K562 (cell line): ENCODE data around the gene CST9L. TPM values are rescaled to one million over a fixed set of nuclear protein-coding genes. Genes with fewer than 3 reads are reported as not detected.

Experiments used
- ATAC-seq: fragments of 200-7000 bp; cut with Tn5 transposase; 3 replicates; pipeline ENCODE4 v1.9.1; 2020; ENCODE audit warnings: moderate library complexity
- BruUV-seq: library from RNA; stranded (reverse); fragments of 400-500 nt; replicated peaks from 2 replicates; lab custom pipeline; 2021; lab: Mats Ljungman, UMichigan
- CTCF ChIA-PET: fragments of 300-600 bp; formaldehyde crosslinking; extraction: SDS; loops from one replicate; lab custom pipeline; 2021; ENCODE audit warnings: low intra/inter-chr PET ratio; lab: Yijun Ruan, JAX
- POLR2A ChIA-PET: fragments of 300-600, 350-650 bp; sonication (Branson Sonifier 250); formaldehyde crosslinking; extraction: SDS; loops from one replicate; lab custom pipeline; 2021; ENCODE audit warnings: antibody characterized with exemption, inconsistent platforms; lab: Yijun Ruan, JAX
- DNase-seq, 4 experiments: peaks; one replicate each; pipeline versions ENCODE4 v3.0.0 to v3.0.0-alpha.2; 2011 to 2018; ENCODE audit warnings: low spot score in 3 of 4, mixed read lengths in 3 of 4; ENCODE audit errors: extremely low read depth in 1 of 4
- FAIRE-seq: peaks from 2 replicates; lab custom pipeline; 2011; peaks lifted over from hg19 to GRCh38; lab: Jason Lieb, UNC
- H2AFZ ChIP-seq: 2 replicates; pipeline ENCODE4 v1.6.0; 2011; ENCODE audit warnings: low read depth, low read length, control low read depth, inconsistent platforms
- H3K27ac ChIP-seq: fragments of 200-600 bp; 3 replicates; pipeline ENCODE4 v1.8.0; 2011; ENCODE audit warnings: low read depth, mild to moderate bottlenecking, control low read depth, inconsistent platforms, low read length, moderate library complexity, mixed read lengths; ENCODE audit errors: extremely low read depth
- H3K27me3 ChIP-seq, 2 experiments: fragments of 300-600 bp in 1 of 2; 2 replicates in 1 of 2; 3 replicates in 1 of 2; pipeline versions ENCODE4 v1.6.0 to v1.8.0; 2011; ENCODE audit warnings: inconsistent platforms in 2 of 2, low read length in 2 of 2, mild to moderate bottlenecking in 1 of 2, mixed read lengths in 1 of 2, moderate library complexity in 1 of 2; ENCODE audit not compliant: control insufficient read depth in 2 of 2, insufficient read depth in 2 of 2
- H3K36me3 ChIP-seq: fragments of 300-600 bp; 3 replicates; pipeline ENCODE4 v1.8.0; 2011; ENCODE audit warnings: mild to moderate bottlenecking, low read length, inconsistent platforms; ENCODE audit not compliant: control insufficient read depth, insufficient read depth
- H3K4me1 ChIP-seq, 2 experiments: fragments of 200-600 bp in 1 of 2; replicated peaks in 1 of 2; 2 replicates in 1 of 2; 3 replicates in 1 of 2; pipeline versions ENCODE4 v1.5.1 to v1.8.0; 2011; ENCODE audit warnings: inconsistent platforms in 2 of 2, low read length in 2 of 2, mild to moderate bottlenecking in 1 of 2, mixed read lengths in 1 of 2, moderate library complexity in 1 of 2; ENCODE audit not compliant: control insufficient read depth in 2 of 2, insufficient read depth in 2 of 2
- H3K4me2 ChIP-seq: 2 replicates; pipeline ENCODE4 v1.6.1; 2011; ENCODE audit warnings: low read length, control low read depth, inconsistent platforms, mixed read lengths; ENCODE audit not compliant: insufficient read depth
- H3K4me3 ChIP-seq: fragments of 200-600 bp; sonication (generic), shearing (Covaris generic); 2 replicates; pipeline ENCODE4 v1.5.1; 2016; ENCODE audit warnings: control low read depth, inconsistent platforms
- H3K79me2 ChIP-seq: fragments of 200-600 bp; 3 replicates; pipeline ENCODE4 v1.8.0; 2011; ENCODE audit warnings: low read length, inconsistent platforms; ENCODE audit not compliant: control insufficient read depth, insufficient read depth
- H3K9ac ChIP-seq, 2 experiments: 2 replicates each; pipeline versions ENCODE4 v1.6.0 to v1.6.1; 2011; ENCODE audit warnings: low read depth in 2 of 2, low read length in 2 of 2, control low read depth in 1 of 2, inconsistent platforms in 1 of 2, mild to moderate bottlenecking in 1 of 2, mixed read lengths in 1 of 2; ENCODE audit not compliant: insufficient read depth in 1 of 2
- H3K9me1 ChIP-seq: one replicate; pipeline ENCODE4 v1.6.0; 2011; ENCODE audit warnings: inconsistent platforms, mild to moderate bottlenecking, low read length, moderate library complexity; ENCODE audit not compliant: control insufficient read depth, insufficient read depth
- H3K9me3 ChIP-seq: replicated peaks from 2 replicates; pipeline ENCODE4 v1.5.1; 2011; ENCODE audit warnings: low read depth, low read length, inconsistent platforms; ENCODE audit not compliant: control insufficient read depth, insufficient read depth
- H4K20me1 ChIP-seq: replicated peaks from 2 replicates; pipeline ENCODE4 v1.6.1; 2011; ENCODE audit warnings: low read length, inconsistent platforms, mixed read lengths; ENCODE audit not compliant: control insufficient read depth, insufficient read depth
- CBX8 ChIP-seq: fragments of 200-600 bp; sonication (generic); IDR thresholded peaks from 2 replicates; pipeline ENCODE4 v1.6.1; 2012; ENCODE audit warnings: borderline replicate concordance, mixed run types, low read depth, mild to moderate bottlenecking, moderate library complexity, mixed read lengths, low read length, control low read depth, inconsistent platforms; ENCODE audit not compliant: poor library complexity, severe bottlenecking; ENCODE audit errors: extremely low read depth
- HMGN3 ChIP-seq: IDR thresholded peaks from 2 replicates; pipeline ENCODE4 v1.6.1; 2011; ENCODE audit warnings: borderline replicate concordance, low read depth, mild to moderate bottlenecking, mixed read lengths, low read length; ENCODE audit not compliant: insufficient read length; ENCODE audit errors: extremely low read depth
- HNRNPLL ChIP-seq: fragments of 200-400 bp; formaldehyde crosslinking; IDR thresholded peaks from 2 replicates; pipeline ENCODE4 v1.6.1; 2017; ENCODE audit warnings: low read length, low read depth, mild to moderate bottlenecking; ENCODE audit not compliant: poor library complexity, severe bottlenecking
- KDM2B ChIP-seq: fragments of 250-450 bp; sonication (Bioruptor Pico); IDR thresholded peaks from 2 replicates; pipeline ENCODE4 v1.8.0; 2021; ENCODE audit warnings: mild to moderate bottlenecking, moderate library complexity
- MAFG ChIP-seq: fragments of 450-650 bp; conservative IDR thresholded peaks from 2 replicates; pipeline ENCODE4 v1.6.1; 2016; ENCODE audit warnings: missing genetic modification characterization, missing compliant biosample characterization
- NCOA4 ChIP-seq: fragments of 450-650 bp; IDR thresholded peaks from 2 replicates; pipeline ENCODE4 v1.6.1; 2018; ENCODE audit warnings: mild to moderate bottlenecking; ENCODE audit not compliant: partially characterized antibody
- NELFE ChIP-seq: IDR thresholded peaks from 2 replicates; pipeline ENCODE4 v1.6.1; 2011; ENCODE audit warnings: mild to moderate bottlenecking; ENCODE audit not compliant: insufficient read depth, insufficient read length
- NR2C2 ChIP-seq, 2 experiments: fragments of 200-800 bp in 1 of 2; sonication (Bioruptor generic) in 1 of 2; sonication (generic) in 1 of 2; formaldehyde crosslinking in 1 of 2; IDR thresholded peaks; 2 replicates each; pipeline versions ENCODE4 v1.6.1 to v1.8.0; 2016 to 2022; ENCODE audit warnings: mild to moderate bottlenecking in 1 of 2, missing compliant biosample characterization in 1 of 2, missing genetic modification characterization in 1 of 2, missing genetic modification reagents in 1 of 2
- PHTF2 ChIP-seq: fragments of 250-450 bp; sonication (Bioruptor Pico); IDR thresholded peaks from 2 replicates; pipeline ENCODE4 v1.5.0; 2021; ENCODE audit warnings: mild to moderate bottlenecking
- RBBP5 ChIP-seq: fragments of 200-600 bp; sonication (generic); IDR thresholded peaks from 2 replicates; pipeline ENCODE4 v1.6.1; 2012; ENCODE audit warnings: borderline replicate concordance, mild to moderate bottlenecking, low read length, control low read depth, inconsistent platforms; ENCODE audit not compliant: insufficient read depth, poor library complexity, severe bottlenecking
- SIRT6 ChIP-seq: IDR thresholded peaks from one replicate; pipeline ENCODE4 v1.6.1; 2012; ENCODE audit warnings: low read depth, mild to moderate bottlenecking, control low read depth, inconsistent platforms, low read length, moderate library complexity
- SMARCC2 ChIP-seq: fragments of 450-650 bp; IDR thresholded peaks from 2 replicates; pipeline ENCODE4 v1.6.1; 2017; ENCODE audit warnings: antibody characterized with exemption, moderate library complexity, mild to moderate bottlenecking, low read depth
- TEAD1 ChIP-seq, 2 experiments: fragments of 450-650 bp in 1 of 2; sonication (generic) in 1 of 2; formaldehyde crosslinking; IDR thresholded peaks; 2 replicates each; pipeline versions ENCODE4 v1.4.0 to v1.8.0; 2020 to 2022; ENCODE audit warnings: mild to moderate bottlenecking in 2 of 2, missing genetic modification reagents in 1 of 2
- ZC3H8 ChIP-seq: fragments of 450-650 bp; IDR thresholded peaks from 2 replicates; pipeline ENCODE4 v1.6.1; 2017
- ZNF79 ChIP-seq: fragments of 250-450 bp; sonication (Bioruptor Pico); IDR thresholded peaks from 2 replicates; pipeline ENCODE4 v1.4.0; 2020; ENCODE audit warnings: low read depth, mild to moderate bottlenecking, moderate library complexity
- ZSCAN32 ChIP-seq: fragments of 450-650 bp; formaldehyde crosslinking; IDR thresholded peaks from 2 replicates; pipeline ENCODE4 v1.4.0; 2020; ENCODE audit warnings: mild to moderate bottlenecking, moderate library complexity
- in situ Hi-C: fragments of 300-500 bp; cut with MboI; formaldehyde crosslinking; loops from 4 replicates; pipeline ENCODE4 v1.15.0; 2018; ENCODE audit warnings: inconsistent platforms, mixed read lengths
- intact Hi-C: fragments of 100-400 bp; cut with micrococcal nuclease; formaldehyde crosslinking; loops from 2 replicates; pipeline ENCODE4 v1.14.2; 2022
- polyA plus RNA-seq, 8 experiments: library from polyadenylated mRNA; depleted of rRNA in 4 of 8; stranded (reverse) in 5 of 8; unstranded in 3 of 8; fragments of >200 nt; fragmentation: Nextera tagmentation in 2 of 8; fragmentation: Illumina TruSeq in 1 of 8; extraction: Ambion mirVana in 2 of 8; extraction: Trizol in 1 of 8; gene quantifications; 2 replicates each; pipeline versions ENCODE4 v1.2.1 to v1.2.3, GENCODE V29; 2011 to 2014; ENCODE audit warnings: inconsistent platforms in 1 of 8, missing spikeins in 1 of 8
- total RNA-seq, 7 experiments: library from RNA; depleted of rRNA in 6 of 7; stranded (reverse); fragments of >200 nt in 6 of 7; fragmentation: Illumina TruSeq in 2 of 7; extraction: Trizol in 2 of 7; gene quantifications; 2 replicates each; pipeline versions ENCODE4 v1.2.1 to v1.2.3, GENCODE V29; 2011 to 2021; ENCODE audit warnings: low replicate concordance in 1 of 7
- TF ChIP-seq, protein P1 (sequence below): fragments of 250-450 bp; sonication (Bioruptor Pico); IDR thresholded peaks from 2 replicates; pipeline ENCODE4 v1.8.0; 2022; ENCODE audit warnings: moderate library complexity, mild to moderate bottlenecking, inconsistent platforms

The CST9L gene
- total and polyA plus RNA-seq, 9 of the 15 experiments (the other 6 are each of a cell fraction or from before 2014, with no cell fraction given): not detected

DNA sequence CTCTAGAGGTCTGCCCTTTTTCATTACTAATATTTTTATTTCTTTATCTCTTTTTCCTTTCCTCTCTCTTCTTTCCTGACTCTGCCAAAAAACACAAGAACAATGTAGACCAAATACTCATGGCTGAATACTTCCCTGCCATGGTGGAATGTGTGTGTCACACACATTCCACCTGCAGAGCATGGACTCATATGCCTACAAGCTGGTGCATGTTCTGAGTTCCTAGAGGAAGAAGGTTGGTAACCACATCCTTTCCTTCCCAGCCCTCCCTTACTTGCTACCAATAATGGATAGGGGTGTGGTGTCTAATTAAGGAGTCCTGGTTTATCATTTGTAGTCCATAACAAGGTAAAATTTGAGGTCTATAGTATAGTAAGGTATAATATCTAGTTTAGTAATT, 15.2 kb upstream of the CST9L start:
- in situ Hi-C loops: no loop called here
- ATAC-seq (no peak), DNase-seq (no peak), FAIRE-seq (no peak)
- peaks cover 0 to 3% of the 10 kb centered on the region in 2 experiments; a peak in 3 of 5 replicates for H3K4me1 ChIP-seq
- H3K27me3 ChIP-seq: no peaks in the 10 kb centered on the region
- H3K9me1 ChIP-seq: no peaks in the 10 kb centered on the region
- BruUV-seq: no TSS peak
- H3K79me2 ChIP-seq: no peaks in the 10 kb centered on the region
- no peak overlapping the region for H3K4me2 ChIP-seq
- H4K20me1 ChIP-seq: no peaks in the 10 kb centered on the region
- ChIA-PET POLR2A (no interaction called here), CTCF (no interaction called here)
- H2AFZ ChIP-seq: no peak overlapping the region
- no peaks in the 10 kb centered on the region for H3K9me3 ChIP-seq
- intact Hi-C loops: no loop called here
- no peak overlapping the region for H3K27ac ChIP-seq
- no peaks in the 10 kb centered on the region for H3K36me3 ChIP-seq
- H3K4me3 ChIP-seq: no peak overlapping the region
- no peak overlapping the region for H3K9ac ChIP-seq
- TF ChIP-seq NR2C2 (CRISPR knock-in tag; IDR thresholded peaks at IDR 0.05) (no peak), NR2C2 (tag; IDR thresholded peaks at IDR 0.05) (no peak), KDM2B (CRISPR knock-in tag) (no peak), NELFE (no peak), SMARCC2 (no peak), SIRT6 (no peak), NCOA4 (no peak), ZNF79 (no peak), CBX8 (no peak), ZSCAN32 (no peak), TEAD1 (CRISPR knock-in tag; IDR thresholded peaks at IDR 0.05) (no peak), ZC3H8 (no peak), HNRNPLL (no peak), RBBP5 (no peak), MAFG (no peak), PHTF2 (CRISPR knock-in tag) (no peak), HMGN3 (no peak)
- TF ChIP-seq, protein P1, sequence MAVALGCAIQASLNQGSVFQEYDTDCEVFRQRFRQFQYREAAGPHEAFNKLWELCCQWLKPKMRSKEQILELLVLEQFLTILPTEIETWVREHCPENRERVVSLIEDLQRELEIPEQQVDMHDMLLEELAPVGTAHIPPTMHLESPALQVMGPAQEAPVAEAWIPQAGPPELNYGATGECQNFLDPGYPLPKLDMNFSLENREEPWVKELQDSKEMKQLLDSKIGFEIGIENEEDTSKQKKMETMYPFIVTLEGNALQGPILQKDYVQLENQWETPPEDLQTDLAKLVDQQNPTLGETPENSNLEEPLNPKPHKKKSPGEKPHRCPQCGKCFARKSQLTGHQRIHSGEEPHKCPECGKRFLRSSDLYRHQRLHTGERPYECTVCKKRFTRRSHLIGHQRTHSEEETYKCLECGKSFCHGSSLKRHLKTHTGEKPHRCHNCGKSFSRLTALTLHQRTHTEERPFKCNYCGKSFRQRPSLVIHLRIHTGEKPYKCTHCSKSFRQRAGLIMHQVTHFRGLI: no peak
- TF ChIP-seq, all 486 proteins: peak for 0
